ENCODE measurements around the gene ARHGAP19. TPM values are rescaled to one million over a fixed set of nuclear protein-coding genes. Genes with fewer than 3 reads are reported as not detected.

Gene ARHGAP19
- total RNA-seq, 4 donors from 2014 or later = 4.5 to 19.4 (median 5.3) TPM

- TF ChIP-seq CTCF (IDR thresholded peaks at IDR 0.05) = no peak
- ATAC-seq (ENCODE audit: low FRiP score) = no peak
- no peak for DNase-seq (ENCODE audit: low spot score)
These were observed 63.7 kb downstream of the ARHGAP19 start for GRCh38 chr10:97228775-97229157.

GRCh38 chr10:97228130-97228774, 64.2 kb downstream of the ARHGAP19 start:
- DNase-seq (ENCODE audit: low spot score) (no peak), ATAC-seq (ENCODE audit: low FRiP score) (no peak)
- no peak for TF ChIP-seq CTCF (IDR thresholded peaks at IDR 0.05)

GRCh38 chr10:97226398-97226797, 66.0 kb downstream of the ARHGAP19 start:
- no peak for TF ChIP-seq CTCF (IDR thresholded peaks at IDR 0.05)
- ATAC-seq (ENCODE audit: low FRiP score) (no peak), DNase-seq (ENCODE audit: low spot score) (no peak)

- TF ChIP-seq CTCF (IDR thresholded peaks at IDR 0.05) = no peak
- ATAC-seq (ENCODE audit: low FRiP score) (no peak), DNase-seq (ENCODE audit: low spot score) (no peak)
These were observed 67.7 kb downstream of the ARHGAP19 start for GRCh38 chr10:97224483-97225435.

- no peak for TF ChIP-seq CTCF (IDR thresholded peaks at IDR 0.05)
- DNase-seq (ENCODE audit: low spot score) = no peak
- no peak for ATAC-seq (ENCODE audit: low FRiP score)
These were observed 70.0 kb downstream of the ARHGAP19 start for GRCh38 chr10:97222326-97222961.

- ATAC-seq (ENCODE audit: low FRiP score) (no peak), DNase-seq (ENCODE audit: low spot score) (no peak)
- no peak for TF ChIP-seq CTCF (IDR thresholded peaks at IDR 0.05)
These were observed 72.1 kb downstream of the ARHGAP19 start for GRCh38 chr10:97220355-97220754.

Data from omental fat pad (tissue), 4 donors.